Measurements from ENCODE around the gene FAF1. TPM values are rescaled to one million over a fixed set of nuclear protein-coding genes. Genes with fewer than 3 reads are reported as not detected.

FAF1 gene
- total RNA-seq, 2 donors from 2014 or later: 60.3 to 66.7 TPM

- intact Hi-C loops (cut with DNase I): no loop called here
- Histone ChIP-seq H3K36me3 (no peaks in the 10 kb centered on the region), H3K4me1 (no peaks in the 10 kb centered on the region), H3K9ac (ENCODE audit: low read depth in 2 of 2, low read length in 2 of 2) (no peak overlapping the region), H3K9me3 (no peaks in the 10 kb centered on the region), H3K27ac (no peak overlapping the region), H3K27me3 (no peaks in the 10 kb centered on the region), H3K4me3 (no peak overlapping the region)
- no peak for DNase-seq
- no peak for TF ChIP-seq CTCF (IDR thresholded peaks at IDR 0.05)
Observed at GRCh38 chr1:50393522-50394120, 566.4 kb downstream of the FAF1 start.

Other genes starting within 250 kb of the FAF1 start
- gene CDKN2C, start 10.0 kb upstream of the FAF1 start, total RNA-seq: 10 to 100 TPM in 1 of 2 donors, 1 to 10 TPM in 1; 8.1 to 21.4 TPM
- not detected for gene C1orf185, start 142.0 kb upstream of the FAF1 start, total RNA-seq